Measurements from ENCODE around the gene PPM1H.

DNA sequence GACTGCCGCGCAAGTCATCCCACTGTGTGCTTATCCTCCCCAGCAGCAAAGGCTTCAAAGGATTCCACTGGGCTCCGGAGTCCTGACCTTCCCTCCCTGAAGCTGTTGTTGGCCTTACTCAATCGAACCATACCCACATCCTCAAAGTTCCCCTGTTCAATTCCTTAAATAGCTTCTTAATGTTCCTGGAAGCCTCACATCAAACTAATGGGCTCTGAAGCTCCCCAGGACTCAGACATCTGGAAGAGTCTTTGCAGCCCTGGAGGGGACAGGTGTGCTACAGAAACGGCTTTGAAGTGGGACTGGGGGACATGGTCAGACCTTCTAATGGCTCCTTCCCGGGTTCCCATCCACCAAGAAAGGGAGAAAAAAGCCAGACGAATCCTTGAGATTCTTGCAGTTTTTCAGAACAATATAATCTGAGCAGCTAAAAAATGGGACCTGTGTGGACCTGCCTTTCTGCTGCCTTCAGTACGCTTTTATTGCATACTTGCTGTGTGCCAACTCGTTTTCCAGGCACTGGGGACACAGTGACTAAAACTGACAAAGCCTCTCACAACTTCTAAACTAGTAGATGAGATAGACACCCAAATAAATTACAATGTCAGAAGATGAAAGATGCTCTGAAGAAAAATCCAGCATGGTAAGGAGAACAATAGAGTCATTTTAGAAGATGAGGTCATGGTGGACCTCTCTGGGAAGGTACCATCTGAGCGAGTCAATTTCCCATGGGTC, 263.8 kb downstream of the PPM1H start:
- no peak for TF ChIP-seq POLR2A (IDR thresholded peaks at IDR 0.05)
- TF ChIP-seq, protein P1, sequence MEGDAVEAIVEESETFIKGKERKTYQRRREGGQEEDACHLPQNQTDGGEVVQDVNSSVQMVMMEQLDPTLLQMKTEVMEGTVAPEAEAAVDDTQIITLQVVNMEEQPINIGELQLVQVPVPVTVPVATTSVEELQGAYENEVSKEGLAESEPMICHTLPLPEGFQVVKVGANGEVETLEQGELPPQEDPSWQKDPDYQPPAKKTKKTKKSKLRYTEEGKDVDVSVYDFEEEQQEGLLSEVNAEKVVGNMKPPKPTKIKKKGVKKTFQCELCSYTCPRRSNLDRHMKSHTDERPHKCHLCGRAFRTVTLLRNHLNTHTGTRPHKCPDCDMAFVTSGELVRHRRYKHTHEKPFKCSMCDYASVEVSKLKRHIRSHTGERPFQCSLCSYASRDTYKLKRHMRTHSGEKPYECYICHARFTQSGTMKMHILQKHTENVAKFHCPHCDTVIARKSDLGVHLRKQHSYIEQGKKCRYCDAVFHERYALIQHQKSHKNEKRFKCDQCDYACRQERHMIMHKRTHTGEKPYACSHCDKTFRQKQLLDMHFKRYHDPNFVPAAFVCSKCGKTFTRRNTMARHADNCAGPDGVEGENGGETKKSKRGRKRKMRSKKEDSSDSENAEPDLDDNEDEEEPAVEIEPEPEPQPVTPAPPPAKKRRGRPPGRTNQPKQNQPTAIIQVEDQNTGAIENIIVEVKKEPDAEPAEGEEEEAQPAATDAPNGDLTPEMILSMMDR (IDR thresholded peaks at IDR 0.05), result no peak

All from heart left ventricle (tissue), 13 donors.